Measurements from ENCODE around the gene CUEDC2.

GRCh38 chr10:102416283-102416682, 16.1 kb downstream of the CUEDC2 start:
- TF ChIP-seq REST (IDR thresholded peaks at IDR 0.05) (no peak), CTCF (IDR thresholded peaks at IDR 0.05; ENCODE audit: low read depth, low read length, missing input control) (no peak)

Measured in liver (tissue), 2 donors.